IMR-90 (cell line): Measurements from ENCODE around the gene FCRL6.

Source experiments
- BHLHE40 ChIP-seq: fragments of 150-350 bp; IDR thresholded peaks from 2 replicates; pipeline ENCODE4 v1.6.1; 2016; ENCODE audit warnings: mild to moderate bottlenecking, low read depth, low read length
- CEBPB ChIP-seq: IDR thresholded peaks from 2 replicates; pipeline ENCODE4 v1.6.1; 2012; ENCODE audit warnings: low read depth, low read length, improper control_type of control experiment
- CTCF ChIP-seq: conservative IDR thresholded peaks from 2 replicates; pipeline ENCODE4 v1.5.1; 2012; ENCODE audit warnings: mild to moderate bottlenecking, low read depth, low read length, improper control_type of control experiment

- TF ChIP-seq CTCF (no peak), CEBPB (no peak), BHLHE40 (no peak)
Measured at GRCh38 chr1:159823406-159823805, 21.2 kb downstream of the FCRL6 start.
